WI38 (cell line): ENCODE results near the gene NPAS2.

Experiments used
- H3K4me3 ChIP-seq: 2 replicates; pipeline ENCODE4 v1.5.1; 2011; ENCODE audit warnings: low read depth, mild to moderate bottlenecking, control low read depth, low read length
- TF ChIP-seq, protein P1 (sequence below): IDR thresholded peaks from 2 replicates; pipeline ENCODE4 v1.5.1; 2012; ENCODE audit warnings: low read depth, mild to moderate bottlenecking, control low read depth, low read length

The NPAS2 gene

GRCh38 chr2:100882645-100883613 is 63.0 kb downstream of the NPAS2 start:
- H3K4me3 ChIP-seq = no peak overlapping the region
- TF ChIP-seq, protein P1, sequence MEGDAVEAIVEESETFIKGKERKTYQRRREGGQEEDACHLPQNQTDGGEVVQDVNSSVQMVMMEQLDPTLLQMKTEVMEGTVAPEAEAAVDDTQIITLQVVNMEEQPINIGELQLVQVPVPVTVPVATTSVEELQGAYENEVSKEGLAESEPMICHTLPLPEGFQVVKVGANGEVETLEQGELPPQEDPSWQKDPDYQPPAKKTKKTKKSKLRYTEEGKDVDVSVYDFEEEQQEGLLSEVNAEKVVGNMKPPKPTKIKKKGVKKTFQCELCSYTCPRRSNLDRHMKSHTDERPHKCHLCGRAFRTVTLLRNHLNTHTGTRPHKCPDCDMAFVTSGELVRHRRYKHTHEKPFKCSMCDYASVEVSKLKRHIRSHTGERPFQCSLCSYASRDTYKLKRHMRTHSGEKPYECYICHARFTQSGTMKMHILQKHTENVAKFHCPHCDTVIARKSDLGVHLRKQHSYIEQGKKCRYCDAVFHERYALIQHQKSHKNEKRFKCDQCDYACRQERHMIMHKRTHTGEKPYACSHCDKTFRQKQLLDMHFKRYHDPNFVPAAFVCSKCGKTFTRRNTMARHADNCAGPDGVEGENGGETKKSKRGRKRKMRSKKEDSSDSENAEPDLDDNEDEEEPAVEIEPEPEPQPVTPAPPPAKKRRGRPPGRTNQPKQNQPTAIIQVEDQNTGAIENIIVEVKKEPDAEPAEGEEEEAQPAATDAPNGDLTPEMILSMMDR = no peak

DNA sequence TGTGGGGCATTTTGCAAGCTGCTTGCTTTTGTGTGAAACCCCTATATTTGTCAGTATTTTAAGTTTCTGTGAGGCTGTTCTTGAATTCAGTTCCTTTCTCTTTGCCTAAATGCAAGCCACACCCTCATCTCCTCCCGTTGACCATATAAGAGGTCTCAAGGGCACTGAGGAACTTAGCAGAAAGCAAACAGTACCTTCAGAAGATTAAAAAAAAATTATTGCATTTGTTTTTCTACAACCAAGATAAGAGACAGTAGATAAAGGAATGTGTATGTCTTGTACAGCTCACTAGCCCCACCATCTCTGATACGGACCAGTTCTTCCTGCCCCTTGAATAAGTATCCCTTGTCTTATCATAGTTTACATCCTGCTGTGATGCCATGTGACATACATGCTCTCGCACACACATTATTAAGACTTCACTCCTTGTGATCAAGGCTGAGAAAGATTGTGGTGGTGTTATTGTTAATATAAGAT is 64.2 kb downstream of the NPAS2 start:
- no peak overlapping the region for H3K4me3 ChIP-seq
- TF ChIP-seq, protein P1 = no peak

DNA sequence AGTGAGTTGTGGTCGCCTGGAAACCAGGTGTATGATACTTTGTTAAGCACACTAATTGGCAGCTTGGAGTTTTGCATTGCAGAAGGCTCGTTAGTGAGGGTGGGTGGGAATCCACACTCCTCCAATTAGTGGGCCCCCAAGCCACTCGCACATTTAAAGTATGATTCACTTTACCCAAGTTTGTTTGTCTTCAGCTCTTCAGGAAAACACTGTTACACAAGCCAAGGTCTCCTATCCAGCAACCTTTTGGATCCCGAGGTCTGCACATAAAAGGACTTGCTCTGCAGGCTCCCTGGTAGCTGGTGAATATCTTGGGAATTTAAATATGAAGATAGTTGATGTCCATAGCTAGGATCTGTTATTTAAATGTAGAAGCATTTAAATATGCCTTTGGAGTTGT is 66.1 kb downstream of the NPAS2 start:
- H3K4me3 ChIP-seq = no peak overlapping the region
- TF ChIP-seq, protein P1 = no peak

- no peak overlapping the region for H3K4me3 ChIP-seq
Measured at GRCh38 chr2:100887039-100887578, 67.2 kb downstream of the NPAS2 start.

DNA sequence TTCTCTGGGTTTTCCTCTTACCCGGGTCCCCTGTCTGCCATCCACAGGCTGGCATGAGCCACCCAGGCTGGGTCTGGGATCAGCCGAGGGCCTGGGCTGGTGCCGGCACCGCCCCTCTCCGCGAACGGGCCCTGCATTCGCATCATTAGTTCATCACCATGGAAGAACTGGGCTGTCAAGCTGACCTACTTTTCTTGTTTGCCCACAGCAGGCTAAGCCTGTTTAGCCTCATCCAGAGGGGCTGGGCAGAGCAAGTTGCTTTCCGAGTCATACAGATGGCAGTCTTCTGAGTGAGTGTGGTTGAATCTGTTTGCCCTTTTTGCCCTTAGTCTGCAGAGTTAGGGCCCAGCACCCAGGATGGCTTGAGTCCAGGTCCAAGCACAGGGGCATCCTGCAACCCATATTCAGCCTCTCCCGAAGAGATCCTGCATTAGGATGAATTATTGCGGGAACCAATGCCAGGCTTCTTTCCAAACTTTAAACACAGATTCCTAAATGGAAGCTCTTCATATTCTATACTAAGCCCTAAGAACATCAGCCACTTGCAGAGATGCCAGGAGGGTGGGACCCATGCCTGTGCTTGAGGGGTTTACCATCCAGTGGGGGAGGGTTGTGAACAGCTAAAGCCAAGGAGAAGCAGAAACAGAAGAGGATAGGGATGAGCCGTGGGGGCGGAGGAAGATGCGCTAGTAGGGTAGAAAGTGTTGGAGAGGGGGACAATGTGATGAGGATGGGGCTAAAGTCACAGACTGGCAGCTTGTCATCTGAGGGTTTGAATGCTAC is 68.0 kb downstream of the NPAS2 start:
- TF ChIP-seq, protein P1 = no peak
- no peak overlapping the region for H3K4me3 ChIP-seq

More at GRCh38 chr2:100887039-100887578, 67.2 kb downstream of the NPAS2 start:
- TF ChIP-seq, protein P1 = no peak

- TF ChIP-seq, protein P1 = no peak
- H3K4me3 ChIP-seq = no peak overlapping the region
Measured at GRCh38 chr2:100888601-100889000, 68.7 kb downstream of the NPAS2 start.
